Posterior vena cava (tissue), 2 donors: ENCODE measurements around the gene AP2A1. TPM values are rescaled to one million over a fixed set of nuclear protein-coding genes. Genes with fewer than 3 reads are reported as not detected.

Experiments used
- DNase-seq: peaks from one replicate; pipeline ENCODE4 v3.0.0-alpha.2; 2020; ENCODE audit warnings: low spot score
- intact Hi-C, 2 donors: fragments of 100-400 bp; cut with DNase I; formaldehyde crosslinking; loops; one replicate each; pipeline versions ENCODE4 v1.14.1 to v1.14.2; 2022 to 2023
- total RNA-seq, 2 donors: library from RNA; stranded (reverse); fragmentation: NEBNext Ultra II Directional; extraction: Animal tissue kit (Norgen Biotek cat#: 25700); gene quantifications; one replicate each; pipeline ENCODE4 v1.2.1, GENCODE V29; 2021
- donor health status: DM: yes; HTN: yes; CAD: no.
- donor health status: DM: yes; HTN: yes; CAD: no.

The AP2A1 gene
- total RNA-seq, 2 donors from 2014 or later: 81.7 to 88.1 TPM

GRCh38 chr19:49788857-49789256, 22.1 kb downstream of the AP2A1 start:
- no peak for DNase-seq
- intact Hi-C loops: no loop called here

- intact Hi-C loops: no loop called here
- no peak for DNase-seq
These were observed 24.1 kb downstream of the AP2A1 start for GRCh38 chr19:49790866-49791265.

GRCh38 chr19:49791776-49792445, 25.1 kb downstream of the AP2A1 start:
- intact Hi-C loops: no loop called here

GRCh38 chr19:49792829-49793560, 26.2 kb downstream of the AP2A1 start:
- intact Hi-C loops: no loop called here
- no peak for DNase-seq

More at GRCh38 chr19:49791776-49792445, 25.1 kb downstream of the AP2A1 start:
- DNase-seq: no peak

GRCh38 chr19:49793561-49793840, 26.7 kb downstream of the AP2A1 start:
- DNase-seq: no peak
- intact Hi-C loops: no loop called here

GRCh38 chr19:49795615-49796014, 28.8 kb downstream of the AP2A1 start:
- no peak for DNase-seq
- intact Hi-C loops: loop anchor here in 1 of 2 donors (5.0 kb wide), 1 partner anchor 1358 kb away; no protein-coding TSS in a partner anchor

- no peak for DNase-seq
- intact Hi-C loops: loop anchor here in 1 of 2 donors (5.0 kb wide), 1 partner anchor 1361 kb away; no protein-coding TSS in a partner anchor
These were observed 31.8 kb downstream of the AP2A1 start for GRCh38 chr19:49798574-49798973.

GRCh38 chr19:49799271-49799797, 32.5 kb downstream of the AP2A1 start:
- intact Hi-C loops: loop anchor here in 1 of 2 donors (5.0 kb wide), 1 partner anchor 1362 kb away; no protein-coding TSS in a partner anchor
- no peak for DNase-seq

GRCh38 chr19:49799798-49800376, 33.1 kb downstream of the AP2A1 start:
- intact Hi-C loops: loop anchor here in 1 of 2 donors (5.0 kb wide), 2 partner anchors 33 to 1363 kb away; partner anchors contain the start of gene AP2A1
- DNase-seq: no peak

GRCh38 chr19:49800771-49801170, 34.0 kb downstream of the AP2A1 start:
- intact Hi-C loops: loop anchor here in 1 of 2 donors (5.0 kb wide), 1 partner anchor 33 kb away; the partner anchor contains the start of gene AP2A1
- no peak for DNase-seq

- intact Hi-C loops: loop anchor here in 1 of 2 donors (5.0 kb wide), 1 partner anchor 34 kb away; the partner anchor contains the start of gene AP2A1
These were observed 34.6 kb downstream of the AP2A1 start for GRCh38 chr19:49801401-49801888.

GRCh38 chr19:49801966-49802661, 35.3 kb downstream of the AP2A1 start:
- intact Hi-C loops: loop anchor here in 1 of 2 donors (5.0 kb wide), 1 partner anchor 35 kb away; the partner anchor contains the start of gene AP2A1
- peak; percentile 96 for DNase-seq

More at GRCh38 chr19:49801401-49801888, 34.6 kb downstream of the AP2A1 start:
- no peak for DNase-seq

- no peak for DNase-seq
- intact Hi-C loops: loop anchor here in 1 of 2 donors (5.0 kb wide), 1 partner anchor 36 kb away; the partner anchor contains the start of gene AP2A1
These were observed 36.2 kb downstream of the AP2A1 start for GRCh38 chr19:49802836-49803528.

- no peak for DNase-seq
- intact Hi-C loops: loop anchor here in 1 of 2 donors (5.0 kb wide), 1 partner anchor 36 kb away; the partner anchor contains the start of gene AP2A1
These were observed 36.7 kb downstream of the AP2A1 start for GRCh38 chr19:49803529-49803856.

- intact Hi-C loops: loop anchor here in 1 of 2 donors (5.0 kb wide), 1 partner anchor 39 kb away; the partner anchor contains the start of gene AP2A1
- no peak for DNase-seq
These were observed 39.2 kb downstream of the AP2A1 start for GRCh38 chr19:49805822-49806619.

- intact Hi-C loops: loop anchor here in 1 of 2 donors (5.0 kb wide), 1 partner anchor 39 kb away; the partner anchor contains the start of gene AP2A1
- DNase-seq: no peak
These were observed 39.8 kb downstream of the AP2A1 start for GRCh38 chr19:49806620-49806959.
